Embryonic facial prominence (tissue), 1 donor: ENCODE results near the gene ZNF280A.
"Not testable (repeated sequence)": the region's sequence is repeated elsewhere in the genome, so short reads cannot be mapped to it uniquely, and the experiment has no call there.

ENCODE experiments used
- DNase-seq: peaks from one replicate; pipeline ENCODE4 v3.0.0-alpha.2; 2016; ENCODE audit errors: extremely low spot score

Gene ZNF280A

GRCh38 chr22:22468794-22469469 lies 51.1 kb downstream of the ZNF280A start:
- not testable (repeated sequence) for DNase-seq

- DNase-seq = no peak
These were observed 53.0 kb downstream of the ZNF280A start for GRCh38 chr22:22467112-22467511.

GRCh38 chr22:22465782-22466181 lies 54.3 kb downstream of the ZNF280A start:
- no peak for DNase-seq

- no peak for DNase-seq
These were observed 54.9 kb downstream of the ZNF280A start for GRCh38 chr22:22465094-22465602.

GRCh38 chr22:22464541-22465054 lies 55.5 kb downstream of the ZNF280A start:
- DNase-seq = no peak

GRCh38 chr22:22463855-22464540 lies 56.1 kb downstream of the ZNF280A start:
- DNase-seq = peak; percentile 14
